ENCODE results near the gene IRAK2.

DNA sequence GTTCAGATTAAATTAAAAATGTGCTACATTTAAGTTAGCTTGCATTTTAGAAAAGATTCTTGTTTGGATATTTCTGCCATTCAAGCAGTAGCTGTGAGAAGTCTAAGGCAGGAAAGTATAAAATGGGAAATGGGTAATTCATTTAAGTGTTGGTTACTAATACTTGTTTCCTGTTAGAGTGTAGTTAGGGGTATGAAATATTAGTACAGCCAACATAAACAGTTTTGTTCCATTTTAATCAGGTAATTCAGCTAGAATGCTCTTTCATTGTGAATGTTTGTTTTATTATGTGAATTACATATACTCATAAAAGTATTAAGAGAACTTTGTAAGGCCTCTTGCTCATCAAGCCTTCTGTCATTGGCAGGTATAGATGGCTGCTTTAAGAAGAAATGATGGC is 103.4 kb downstream of the IRAK2 start:
- TF ChIP-seq CTCF (IDR thresholded peaks at IDR 0.05; ENCODE audit: control extremely low read depth in 1 of 3, insufficient read depth in 1 of 3, low read depth in 1 of 3, low read length in 3 of 3) (no peak), SP2 (IDR thresholded peaks at IDR 0.05; ENCODE audit: low read length) (no peak), EGR1 (IDR thresholded peaks at IDR 0.05; ENCODE audit: borderline replicate concordance, low read depth, low read length) (no peak), HDAC6 (IDR thresholded peaks at IDR 0.05; ENCODE audit: low read depth, low read length) (no peak), CEBPB (IDR thresholded peaks at IDR 0.05; ENCODE audit: low read depth, low read length) (no peak), TAF7 (optimal IDR thresholded peaks at IDR 0.05; ENCODE audit: borderline replicate concordance, low read depth, low read length) (no peak), GABPA (IDR thresholded peaks at IDR 0.05; ENCODE audit: borderline replicate concordance, insufficient read depth, low read length) (no peak), EP300 (IDR thresholded peaks at IDR 0.05; ENCODE audit: borderline replicate concordance in 1 of 2, low read depth in 2 of 2, low read length in 2 of 2) (no peak)

Measured in H1 (cell line).